ENCODE data around the gene CLCF1.

The CLCF1 gene

GRCh38 chr11:67372993-67373647 lies at the start of gene CLCF1:
Gene CLCF1 (minus strand): TSS chr11:67373598. CDS start chr11:67373539, 59 bp downstream.
- no peak for DNase-seq

DNA sequence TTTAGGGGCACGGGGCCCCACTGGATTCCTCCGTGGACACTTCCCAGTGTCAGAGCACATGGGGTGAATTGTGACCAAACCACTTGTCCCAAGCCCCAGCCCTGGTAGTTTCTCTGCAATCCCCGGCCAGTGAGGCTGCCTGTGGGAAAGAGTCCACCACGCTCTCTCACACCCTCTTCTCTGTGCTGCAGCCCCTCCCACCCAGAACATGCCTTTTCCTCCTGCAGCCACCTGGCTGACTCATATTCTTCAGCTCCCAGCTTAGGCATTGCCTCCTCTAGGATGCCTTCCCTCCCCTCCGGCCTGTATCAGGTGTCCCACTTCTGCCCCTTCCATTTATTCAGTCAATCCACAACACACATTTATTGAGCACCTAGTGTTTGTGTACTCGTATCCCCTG lies 49.5 kb upstream of the CLCF1 start:
- no peak for DNase-seq

- no peak for DNase-seq
Measured at GRCh38 chr11:67421430-67422031, 48.1 kb upstream of the CLCF1 start.

- peak; percentile 63 for DNase-seq
Measured at GRCh38 chr11:67420646-67421429, 47.4 kb upstream of the CLCF1 start.

- DNase-seq = no peak
Measured at GRCh38 chr11:67420147-67420645, 46.8 kb upstream of the CLCF1 start.

DNA sequence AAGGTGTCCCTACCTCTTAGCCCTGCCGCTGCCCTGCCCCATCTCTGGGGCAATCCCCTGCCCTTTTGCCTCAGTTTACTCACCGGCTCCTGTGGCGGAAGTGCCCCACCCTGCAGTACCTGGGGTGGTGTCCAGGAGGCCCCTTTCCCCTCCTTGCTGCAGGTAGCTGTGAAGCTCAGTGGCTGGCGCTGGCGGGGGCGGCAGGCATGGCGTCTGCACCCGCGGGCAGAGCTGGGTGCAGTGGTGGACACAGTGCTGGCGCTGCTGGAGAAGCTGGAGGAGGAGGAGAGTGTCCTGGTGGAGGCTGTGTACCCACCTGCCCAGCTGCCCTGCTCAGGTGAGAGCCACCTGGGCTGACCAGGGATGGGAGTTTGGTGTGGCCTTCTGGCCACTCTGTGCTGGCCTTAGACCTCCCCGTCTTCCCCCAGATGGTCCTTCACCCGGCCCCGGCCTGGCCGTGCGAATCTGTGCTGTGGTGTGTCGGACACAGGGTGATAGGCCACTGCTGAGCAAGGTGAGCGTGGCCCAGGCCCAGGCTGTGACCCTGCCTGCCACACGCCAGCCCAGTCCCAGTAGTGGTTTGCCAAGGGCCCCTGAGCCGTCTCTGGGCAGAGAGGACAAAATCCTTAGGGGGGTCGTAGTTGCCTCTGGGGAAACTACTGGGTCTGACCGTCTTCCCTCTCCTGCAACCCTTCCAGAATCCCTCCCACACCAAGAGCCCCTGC lies 46.1 kb upstream of the CLCF1 start:
- no peak for DNase-seq

- DNase-seq = no peak
Measured at GRCh38 chr11:67418476-67419281, 45.3 kb upstream of the CLCF1 start.

DNA sequence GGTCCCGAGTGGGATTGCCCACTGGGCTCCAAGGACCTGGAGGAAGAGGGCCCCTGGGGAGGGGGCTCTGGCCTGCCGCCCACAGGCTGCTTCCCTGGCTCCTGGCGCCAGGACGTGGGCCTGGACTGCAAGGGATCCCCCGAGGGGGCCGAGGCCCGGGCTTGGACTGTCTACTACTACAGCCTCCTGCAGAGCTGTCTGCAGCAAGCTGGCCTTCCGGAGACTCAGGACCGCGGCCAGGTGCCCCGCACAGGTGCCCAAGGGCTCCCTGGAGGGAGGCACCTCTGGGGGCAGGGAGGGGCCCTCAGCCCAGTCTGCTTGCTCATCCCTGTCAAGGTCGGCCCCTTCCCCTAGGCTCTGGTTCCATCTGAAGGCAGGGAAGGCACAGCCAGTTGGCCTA lies 44.0 kb upstream of the CLCF1 start:
- DNase-seq = no peak

- DNase-seq = peak; percentile 7
Measured at GRCh38 chr11:67416416-67417335, 43.3 kb upstream of the CLCF1 start.

- DNase-seq = no peak
Measured at GRCh38 chr11:67415501-67416304, 42.3 kb upstream of the CLCF1 start, which contains the start of gene CARNS1. Gene CARNS1 (plus strand): TSS chr11:67415678. CDS start chr11:67416200, 522 bp downstream.

DNA sequence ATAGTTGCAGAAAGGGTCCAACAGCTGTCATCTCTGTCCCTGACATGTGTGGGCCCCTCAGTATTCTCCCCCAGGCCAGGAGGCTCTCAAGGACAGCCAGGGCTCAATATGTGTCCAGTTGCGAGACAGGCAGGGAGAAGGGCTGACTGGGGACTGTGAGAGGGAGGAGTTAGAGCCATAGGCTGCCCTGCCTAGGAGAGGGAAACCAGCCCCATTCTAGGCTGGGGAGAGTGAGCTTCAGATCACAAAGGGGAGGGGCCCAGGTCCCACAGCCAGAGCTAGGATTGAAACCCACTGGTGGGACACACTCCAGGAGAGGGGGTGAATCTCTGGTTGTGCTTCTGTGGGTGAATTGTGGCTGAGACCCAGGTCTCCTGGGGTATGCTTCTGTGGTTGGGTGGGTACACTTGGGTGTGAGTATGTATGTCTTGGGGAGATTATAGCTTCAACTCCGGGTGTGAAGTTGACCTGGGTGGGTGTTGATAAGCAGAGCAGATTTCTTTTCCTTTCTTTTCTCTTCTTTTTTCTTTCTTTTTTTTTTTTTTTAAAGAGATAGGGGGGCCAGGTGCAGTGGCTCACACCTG lies 40.0 kb upstream of the CLCF1 start:
- DNase-seq = no peak

- no peak for DNase-seq
Measured at GRCh38 chr11:67412495-67413179, 39.2 kb upstream of the CLCF1 start.

GRCh38 chr11:67411785-67412152 lies 38.4 kb upstream of the CLCF1 start:
- DNase-seq = no peak

DNA sequence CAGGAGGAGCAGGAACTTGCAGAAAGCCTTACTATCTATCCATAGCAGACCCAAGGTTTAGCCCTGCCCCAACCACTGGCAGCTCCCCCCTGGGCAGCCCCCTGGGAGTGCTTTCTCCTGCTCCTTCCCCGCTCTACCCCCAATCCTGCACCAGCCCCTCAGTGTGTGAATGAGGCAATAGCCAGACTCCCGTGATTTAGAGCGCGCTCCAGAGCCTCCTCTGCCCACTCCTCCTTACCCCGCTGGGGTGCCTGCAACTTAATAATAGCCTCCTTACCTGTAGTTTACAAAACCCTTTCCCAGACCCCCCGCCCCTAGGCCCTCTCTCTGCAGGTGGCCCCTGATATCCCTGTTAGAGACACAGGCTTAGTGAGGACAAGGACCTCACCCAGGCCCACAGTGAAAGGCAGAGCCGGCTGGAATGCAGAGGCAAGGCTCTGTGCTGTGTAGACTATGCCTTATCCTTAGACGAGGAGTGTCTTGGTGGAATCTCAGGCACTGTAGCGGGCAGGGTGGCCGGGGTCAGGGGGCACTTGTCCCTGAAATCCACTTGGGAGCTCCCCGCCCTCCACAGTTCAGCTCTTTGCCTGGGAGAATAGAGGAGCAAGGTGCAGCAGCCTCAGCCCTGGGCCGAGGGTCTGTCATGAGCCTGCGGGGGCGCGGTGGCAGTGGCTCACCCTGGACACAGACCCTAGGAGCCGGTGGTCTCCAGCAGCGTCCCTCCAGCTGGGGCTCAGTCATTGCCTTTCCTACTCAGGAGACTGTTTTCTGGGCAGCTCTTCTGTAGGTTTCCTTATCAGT lies 37.8 kb upstream of the CLCF1 start:
- no peak for DNase-seq

DNA sequence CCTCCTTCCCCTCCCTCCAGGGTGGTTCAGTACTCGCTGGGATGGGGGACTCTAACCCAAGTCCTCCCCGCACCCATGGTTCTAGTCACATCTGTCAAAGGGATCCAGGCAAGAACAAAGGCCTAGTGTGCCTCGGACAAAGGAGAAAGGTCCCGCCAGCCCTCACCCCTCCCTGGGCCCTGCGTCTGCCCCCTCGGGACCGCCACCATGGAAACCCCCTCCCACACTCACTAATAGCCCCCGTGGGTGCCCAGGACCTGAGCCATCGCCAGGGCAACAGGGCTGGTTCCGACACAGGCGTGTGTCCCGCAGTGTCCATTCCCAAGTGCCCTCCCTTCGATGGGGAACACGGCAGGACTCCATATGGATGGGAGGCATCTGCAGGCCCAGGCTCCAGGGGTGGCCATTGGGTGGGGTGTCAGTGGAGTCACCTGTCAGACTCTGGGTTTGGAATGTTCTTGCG lies 37.0 kb upstream of the CLCF1 start:
- DNase-seq = no peak

DNA sequence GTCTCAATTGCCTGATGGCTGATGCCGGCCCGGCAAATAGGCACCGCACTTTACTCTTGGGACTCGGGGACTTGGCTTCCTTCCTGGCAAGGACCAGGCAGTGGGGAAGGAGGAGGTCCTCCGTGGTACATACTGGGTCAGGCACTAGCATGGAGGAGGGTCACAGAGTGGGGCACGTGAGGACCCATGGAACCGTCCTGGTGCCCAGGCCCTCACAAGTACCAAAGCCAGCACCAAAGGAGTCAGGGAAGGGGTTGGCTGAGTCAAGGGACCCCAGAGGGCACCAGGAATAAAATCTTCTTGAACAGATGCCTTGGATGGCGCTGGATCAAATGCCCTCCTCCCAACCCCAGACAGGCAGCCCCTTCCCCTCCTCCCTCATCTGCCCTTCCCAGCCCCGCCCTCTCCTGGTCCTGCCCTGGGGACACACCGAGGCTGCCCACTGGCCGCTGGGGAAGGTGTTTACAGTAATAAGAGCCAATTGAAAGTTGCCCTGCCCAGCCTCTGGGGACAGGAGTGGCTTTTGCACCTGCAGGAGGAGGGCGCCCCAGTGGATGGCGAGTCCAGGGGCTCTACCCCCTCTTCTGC lies 36.5 kb upstream of the CLCF1 start:
- DNase-seq = no peak

GRCh38 chr11:67409261-67409666 lies 35.9 kb upstream of the CLCF1 start:
- no peak for DNase-seq
